Right atrium auricular region (tissue), 2 donors: ENCODE results near the gene ABCA7. TPM values are rescaled to one million over a fixed set of nuclear protein-coding genes. Genes with fewer than 3 reads are reported as not detected.

ENCODE experiments used
- DNase-seq: peaks from one replicate; pipeline ENCODE4 v3.0.0-alpha.2; 2019; ENCODE audit warnings: low spot score
- H3K27ac ChIP-seq, 2 donors: fragments of 200-600 bp; sonication (generic); 1 replicate in 1 of 2; 2 replicates in 1 of 2; pipeline ENCODE4 v1.5.1; 2016 to 2019
- H3K27me3 ChIP-seq, 2 donors: fragments of 200-600 bp; sonication (generic); one replicate each; pipeline versions ENCODE4 v1.5.1 to v1.6.0; 2017 to 2019
- H3K36me3 ChIP-seq: fragments of 200-600 bp; sonication (generic); one replicate; pipeline ENCODE4 v1.5.1; 2016
- H3K4me1 ChIP-seq, 2 donors: fragments of 200-600 bp; sonication (generic); one replicate each; pipeline versions ENCODE4 v1.5.1 to v1.6.0; 2017 to 2019
- H3K4me3 ChIP-seq, 2 donors: fragments of 200-600 bp; sonication (generic); 1 replicate in 1 of 2; 2 replicates in 1 of 2; pipeline ENCODE4 v1.5.1; 2017 to 2019; ENCODE audit warnings: mild to moderate bottlenecking in 1 of 2, moderate library complexity in 1 of 2
- H3K9me3 ChIP-seq, 2 donors: fragments of 200-600 bp; sonication (generic); one replicate each; pipeline ENCODE4 v1.5.1; 2019
- CTCF ChIP-seq, 2 donors: fragments of 200-600 bp; sonication (generic); IDR thresholded peaks; one replicate each; pipeline ENCODE4 v1.5.1; 2019; ENCODE audit warnings: antibody characterized with exemption in 2 of 2
- total RNA-seq, 2 donors: library from RNA; depleted of rRNA; stranded (reverse); fragments of >200 nt; gene quantifications; one replicate each; pipeline ENCODE4 v1.1.0, GENCODE V29; 2016

ABCA7 gene
- total RNA-seq, 2 donors from 2014 or later = 4.8 to 5.9 TPM

GRCh38 chr19:1091544-1092175 lies 51.8 kb downstream of the ABCA7 start:
- DNase-seq = no peak
- Histone ChIP-seq H3K9me3 (no peaks in the 10 kb centered on the region), H3K27ac (no peak overlapping the region), H3K4me1 (peaks cover 0 to 34% of the 10 kb centered on the region in 2 donors), H3K4me3 (no peak overlapping the region), H3K36me3 (peaks cover 46% of the 10 kb centered on the region), H3K27me3 (no peaks in the 10 kb centered on the region)
- TF ChIP-seq CTCF (IDR thresholded peaks at IDR 0.05) = no peak

GRCh38 chr19:1093330-1093729 lies 53.4 kb downstream of the ABCA7 start:
- H3K36me3 ChIP-seq = peaks cover 44% of the 10 kb centered on the region
- no peaks in the 10 kb centered on the region for H3K9me3 ChIP-seq
- no peaks in the 10 kb centered on the region for H3K27me3 ChIP-seq
- H3K27ac ChIP-seq = no peak overlapping the region
- no peak overlapping the region for H3K4me3 ChIP-seq
- no peak for TF ChIP-seq CTCF (IDR thresholded peaks at IDR 0.05)
- peaks cover 0 to 37% of the 10 kb centered on the region in 2 donors for H3K4me1 ChIP-seq
- DNase-seq = no peak

GRCh38 chr19:1093811-1094553 lies 54.1 kb downstream of the ABCA7 start:
- no peak for TF ChIP-seq CTCF (IDR thresholded peaks at IDR 0.05)
- no peak for DNase-seq
- Histone ChIP-seq H3K4me1 (peaks cover 0 to 37% of the 10 kb centered on the region in 2 donors), H3K4me3 (peak overlapping the region; percentile 91 to 98), H3K9me3 (no peaks in the 10 kb centered on the region), H3K27me3 (no peaks in the 10 kb centered on the region), H3K27ac (peak overlapping the region in 1 of 2 donors; percentile 77), H3K36me3 (peaks cover 38% of the 10 kb centered on the region)

GRCh38 chr19:1094655-1094977 lies 54.7 kb downstream of the ABCA7 start:
- no peak for DNase-seq
- peak overlapping the region; percentile 76 to 77 for H3K27ac ChIP-seq
- peaks cover 0 to 37% of the 10 kb centered on the region in 2 donors for H3K4me1 ChIP-seq
- peak overlapping the region; percentile 91 to 98 for H3K4me3 ChIP-seq
- no peaks in the 10 kb centered on the region for H3K9me3 ChIP-seq
- H3K27me3 ChIP-seq = no peaks in the 10 kb centered on the region
- no peak for TF ChIP-seq CTCF (IDR thresholded peaks at IDR 0.05)
- H3K36me3 ChIP-seq = peaks cover 33% of the 10 kb centered on the region

GRCh38 chr19:1094978-1095701 lies 55.2 kb downstream of the ABCA7 start, which contains the start of gene POLR2E:
TSS of gene POLR2E (minus strand) at chr19:1095375. CDS start at chr19:1095315, 60 bp downstream.
- DNase-seq = peak; percentile 99
- Histone ChIP-seq H3K27ac (peak within 1 kb of the TSS; percentile 76 to 77), H3K27me3 (no peaks in the 10 kb centered on the region), H3K4me3 (peak within 1 kb of the TSS; percentile 91 to 98), H3K4me1 (peaks cover 0 to 42% of the 10 kb centered on the region in 2 donors), H3K9me3 (no peaks in the 10 kb centered on the region), H3K36me3 (peaks cover 28% of the 10 kb centered on the region)
- peak in 1 of 2 donors; percentile 10 for TF ChIP-seq CTCF (IDR thresholded peaks at IDR 0.05)
